HG03095 (cell line): ENCODE measurements around the gene LRRK1.

Experiments
- ATAC-seq: cut with Tn5 transposase; IDR thresholded peaks from one replicate; pipeline ENCODE4 v1.9.1; 2021; ENCODE audit warnings: moderate library complexity; ENCODE audit not compliant: unreplicated experiment

LRRK1 gene

GRCh38 chr15:100966997-100967396, 47.8 kb downstream of the LRRK1 start:
- ATAC-seq = peak; percentile 86

- ATAC-seq = no peak
Observed at GRCh38 chr15:100968050-100968966, 49.2 kb downstream of the LRRK1 start.

GRCh38 chr15:100972975-100973350, 53.8 kb downstream of the LRRK1 start:
- ATAC-seq = no peak

GRCh38 chr15:100973351-100974111, 54.4 kb downstream of the LRRK1 start:
- no peak for ATAC-seq

- ATAC-seq = no peak
Observed at GRCh38 chr15:100975043-100975442, 55.9 kb downstream of the LRRK1 start.

GRCh38 chr15:100980410-100981046, 61.4 kb downstream of the LRRK1 start:
- ATAC-seq = no peak

GRCh38 chr15:100981086-100981485, 61.9 kb downstream of the LRRK1 start:
- ATAC-seq = no peak

- ATAC-seq = no peak
Observed at GRCh38 chr15:100983221-100983620, 64.1 kb downstream of the LRRK1 start.

- ATAC-seq = no peak
Observed at GRCh38 chr15:100985401-100985800, 66.2 kb downstream of the LRRK1 start.

- no peak for ATAC-seq
Observed at GRCh38 chr15:100986158-100986896, 67.2 kb downstream of the LRRK1 start.

GRCh38 chr15:100987143-100987542, 68.0 kb downstream of the LRRK1 start:
- ATAC-seq = no peak

GRCh38 chr15:100988297-100988696, 69.1 kb downstream of the LRRK1 start:
- no peak for ATAC-seq

GRCh38 chr15:100988857-100989256, 69.7 kb downstream of the LRRK1 start:
- ATAC-seq = no peak

GRCh38 chr15:100994597-100995446, 75.7 kb downstream of the LRRK1 start:
- no peak for ATAC-seq

- ATAC-seq = no peak
Observed at GRCh38 chr15:100995471-100996430, 76.6 kb downstream of the LRRK1 start.

GRCh38 chr15:100997442-100997841, 78.3 kb downstream of the LRRK1 start:
- ATAC-seq = no peak

- ATAC-seq = no peak
Observed at GRCh38 chr15:100998630-100999029, 79.5 kb downstream of the LRRK1 start.

- no peak for ATAC-seq
Observed at GRCh38 chr15:100999369-100999768, 80.2 kb downstream of the LRRK1 start.

GRCh38 chr15:101000271-101000681, 81.1 kb downstream of the LRRK1 start:
- no peak for ATAC-seq
